Measurements from ENCODE around the gene MORC1.

The MORC1 gene

DNA sequence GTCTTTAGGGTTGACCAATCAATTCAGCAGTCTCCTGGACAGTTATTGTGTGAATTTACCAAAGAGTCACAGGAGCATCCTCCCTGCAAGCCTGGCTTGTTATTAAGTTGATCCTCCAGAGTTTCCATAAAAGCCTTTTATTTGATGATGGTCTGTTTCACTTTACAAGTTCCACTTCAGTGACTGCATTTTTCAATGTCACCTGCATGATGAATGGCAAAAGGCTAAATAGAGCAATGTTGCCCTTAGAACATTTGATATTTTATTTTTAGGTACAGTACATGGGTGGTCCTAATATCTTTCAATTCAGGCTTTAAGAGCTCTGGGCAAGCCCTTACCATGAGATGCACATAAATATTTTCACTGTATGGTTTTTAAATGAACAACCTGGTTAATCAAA lies 186.9 kb downstream of the MORC1 start:
- DNase-seq (ENCODE audit: low read depth), result no peak
- no peak overlapping the region for H3K4me3 ChIP-seq (ENCODE audit: low read length)
- no peak for TF ChIP-seq CTCF (conservative IDR thresholded peaks at IDR 0.05; ENCODE audit: low read depth, low read length)

DNA sequence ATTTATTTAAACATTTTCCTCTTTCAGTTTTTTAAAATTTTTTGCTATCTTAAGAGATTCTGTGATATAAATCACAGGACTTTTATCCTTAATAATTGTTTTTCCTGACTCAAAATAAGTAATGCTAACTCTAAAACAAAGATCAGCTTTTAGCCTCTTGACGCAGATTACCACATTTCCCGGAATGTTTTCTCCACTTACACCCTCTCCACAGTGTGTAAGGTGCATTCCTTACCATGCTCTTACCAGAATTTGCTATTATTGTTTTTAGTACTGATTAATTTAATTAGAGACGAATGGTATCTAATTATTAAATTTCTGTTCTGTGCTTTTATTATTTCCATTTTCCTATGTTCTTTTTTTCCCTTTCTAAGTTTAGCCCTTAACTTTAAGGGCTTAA lies 199.1 kb downstream of the MORC1 start:
- no peak for TF ChIP-seq CTCF (conservative IDR thresholded peaks at IDR 0.05; ENCODE audit: low read depth, low read length)
- H3K4me3 ChIP-seq (ENCODE audit: low read length), result no peak overlapping the region
- no peak for DNase-seq (ENCODE audit: low read depth)

DNA sequence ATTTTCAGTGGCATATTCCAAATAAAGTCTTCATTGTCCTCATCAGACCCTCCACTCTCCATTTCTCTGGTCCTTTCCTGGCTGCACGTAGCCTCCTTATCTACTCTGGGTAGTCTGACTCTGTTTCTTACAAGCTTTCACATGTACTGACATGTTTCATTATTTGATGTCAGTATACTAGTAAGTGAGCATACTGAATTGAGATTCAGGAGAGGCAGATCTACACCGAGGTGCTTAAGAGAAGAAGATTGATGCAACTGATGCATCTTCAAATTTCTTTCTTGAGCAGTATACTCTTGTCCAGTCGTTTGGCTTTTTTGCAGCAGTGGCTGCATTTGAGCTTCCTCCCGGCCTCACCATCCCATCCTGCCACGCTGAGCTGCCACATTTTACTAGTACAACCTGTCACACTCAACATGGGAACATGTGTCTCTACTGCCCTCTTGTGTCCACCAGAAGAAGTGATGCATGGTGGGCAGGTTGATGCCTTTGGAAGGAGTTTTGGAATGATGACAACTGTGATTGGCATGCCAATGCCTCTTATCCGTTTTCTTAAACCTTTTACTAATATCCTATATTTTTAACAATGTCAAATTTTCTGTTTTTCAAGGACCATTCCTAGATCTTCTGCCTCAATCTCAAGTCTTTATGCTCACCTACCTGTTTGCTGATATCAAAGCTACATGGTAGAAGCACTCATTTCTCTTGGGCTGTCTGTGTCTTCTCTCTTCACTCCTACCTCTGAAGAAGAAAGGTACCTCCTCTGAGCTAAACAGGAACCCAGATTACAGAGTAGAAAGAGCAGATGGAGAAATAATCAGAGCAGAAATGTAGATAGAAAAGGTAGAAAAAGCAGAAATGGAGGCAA lies 202.9 kb downstream of the MORC1 start:
- peak; percentile 46 for DNase-seq (ENCODE audit: low read depth)
- TF ChIP-seq CTCF (conservative IDR thresholded peaks at IDR 0.05; ENCODE audit: low read depth, low read length), result peak; percentile 91
- no peak overlapping the region for H3K4me3 ChIP-seq (ENCODE audit: low read length)

DNA sequence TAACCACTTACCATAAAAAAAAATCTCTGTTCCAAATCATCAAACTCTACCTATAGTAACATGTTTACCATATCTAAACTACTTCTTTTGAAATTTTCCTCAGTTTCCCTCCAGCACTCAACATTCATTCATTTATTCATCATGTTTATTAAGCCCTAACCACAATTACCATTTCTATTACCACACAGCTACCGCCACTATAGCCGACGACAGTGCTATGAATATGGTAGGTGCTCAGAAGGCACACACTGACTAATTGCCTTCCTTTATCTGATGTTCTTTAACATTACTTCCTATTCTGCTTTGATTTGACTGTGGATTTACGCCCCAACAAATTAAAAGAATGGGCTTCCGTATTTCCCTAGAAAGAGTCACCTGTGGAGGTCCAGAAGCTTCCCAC lies 208.1 kb downstream of the MORC1 start:
- no peak for TF ChIP-seq CTCF (conservative IDR thresholded peaks at IDR 0.05; ENCODE audit: low read depth, low read length)
- H3K4me3 ChIP-seq (ENCODE audit: low read length), result no peak overlapping the region
- DNase-seq (ENCODE audit: low read depth), result no peak

Data from retinal pigment epithelial cell (primary cell).